Peyer's patch (tissue), 4 donors: Measurements from ENCODE around the gene LAYN.

Experiments
- POLR2A ChIP-seq, 2 donors: fragments of 450-650 bp; IDR thresholded peaks; one replicate each; pipeline ENCODE4 v1.5.1; 2017; ENCODE audit warnings: antibody characterized with exemption in 2 of 2, mild to moderate bottlenecking in 2 of 2, moderate library complexity in 2 of 2
- TF ChIP-seq, protein P1 (sequence below), 6 experiments: fragments of 450-650 bp in 4 of 6; fragments of 200-600 bp in 2 of 6; sonication (generic) in 1 of 6; IDR thresholded peaks; one replicate each; pipeline ENCODE4 v1.5.1; 2017 to 2019; ENCODE audit warnings: antibody characterized with exemption in 6 of 6, mild to moderate bottlenecking in 3 of 6, moderate library complexity in 1 of 6

DNA sequence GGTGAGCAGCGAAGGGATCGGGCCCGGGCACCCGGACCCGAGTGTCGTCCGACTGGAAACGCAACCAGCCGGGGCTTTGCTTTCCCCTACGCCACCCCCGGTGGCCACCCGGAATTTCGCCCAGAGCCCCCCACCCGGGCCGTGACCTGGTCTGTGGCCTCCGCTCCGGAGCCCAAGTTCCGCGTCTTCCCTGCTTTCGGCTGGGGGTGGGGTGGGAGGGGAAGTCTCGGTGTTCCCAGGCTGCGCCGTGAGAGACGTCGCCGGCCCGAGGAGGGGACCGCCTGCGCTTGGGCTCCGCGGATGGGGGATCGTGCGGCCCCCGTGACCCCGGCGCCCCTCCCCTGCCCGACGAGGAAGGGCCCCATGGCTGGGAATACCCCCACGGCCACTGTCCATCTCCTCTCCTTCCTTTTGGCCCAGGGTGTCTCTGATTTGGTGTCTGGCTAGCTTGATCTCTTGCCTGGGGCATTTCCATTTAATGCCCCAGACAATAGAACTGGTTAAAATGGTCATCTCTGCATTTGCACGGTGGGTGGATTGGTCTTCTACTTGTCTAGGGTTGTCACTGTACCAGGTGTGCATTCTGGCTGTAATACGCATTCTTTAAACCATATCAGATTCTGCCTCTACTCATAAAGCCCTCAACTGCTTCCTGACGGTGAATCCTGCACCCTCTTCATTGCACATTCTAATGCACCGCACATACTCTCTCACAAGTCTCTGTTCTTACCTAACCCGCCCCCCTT is 62.5 kb downstream of the LAYN start:
- TF ChIP-seq, protein P1, sequence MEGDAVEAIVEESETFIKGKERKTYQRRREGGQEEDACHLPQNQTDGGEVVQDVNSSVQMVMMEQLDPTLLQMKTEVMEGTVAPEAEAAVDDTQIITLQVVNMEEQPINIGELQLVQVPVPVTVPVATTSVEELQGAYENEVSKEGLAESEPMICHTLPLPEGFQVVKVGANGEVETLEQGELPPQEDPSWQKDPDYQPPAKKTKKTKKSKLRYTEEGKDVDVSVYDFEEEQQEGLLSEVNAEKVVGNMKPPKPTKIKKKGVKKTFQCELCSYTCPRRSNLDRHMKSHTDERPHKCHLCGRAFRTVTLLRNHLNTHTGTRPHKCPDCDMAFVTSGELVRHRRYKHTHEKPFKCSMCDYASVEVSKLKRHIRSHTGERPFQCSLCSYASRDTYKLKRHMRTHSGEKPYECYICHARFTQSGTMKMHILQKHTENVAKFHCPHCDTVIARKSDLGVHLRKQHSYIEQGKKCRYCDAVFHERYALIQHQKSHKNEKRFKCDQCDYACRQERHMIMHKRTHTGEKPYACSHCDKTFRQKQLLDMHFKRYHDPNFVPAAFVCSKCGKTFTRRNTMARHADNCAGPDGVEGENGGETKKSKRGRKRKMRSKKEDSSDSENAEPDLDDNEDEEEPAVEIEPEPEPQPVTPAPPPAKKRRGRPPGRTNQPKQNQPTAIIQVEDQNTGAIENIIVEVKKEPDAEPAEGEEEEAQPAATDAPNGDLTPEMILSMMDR (IDR thresholded peaks at IDR 0.05): no peak
- TF ChIP-seq POLR2A (IDR thresholded peaks at IDR 0.05): no peak
